ENCODE measurements around the gene STK24. TPM values are rescaled to one million over a fixed set of nuclear protein-coding genes. Genes with fewer than 3 reads are reported as not detected.

The STK24 gene
- polyA plus RNA-seq, 3 donors = 14.2 to 59.8 (median 28.9) TPM

GRCh38 chr13:98462241-98462882 lies 114.5 kb downstream of the STK24 start:
- no peaks in the 10 kb centered on the region for H3K4me1 Mint-ChIP-seq
- intact Hi-C loops (cut with micrococcal nuclease) = no loop called here
- no peaks in the 10 kb centered on the region for H3K9me3 Mint-ChIP-seq
- no peak overlapping the region for H3K4me3 Mint-ChIP-seq
- H4K20me1 ChIP-seq (ENCODE audit: insufficient read depth, low read length) = peaks cover 80% of the 10 kb centered on the region
- no peak for TF ChIP-seq CTCF (IDR thresholded peaks at IDR 0.05)
- H2AFZ ChIP-seq (ENCODE audit: insufficient read depth, low read depth, low read length, poor library complexity, severe bottlenecking) = no peak overlapping the region
- no peak overlapping the region for H3K4me3 ChIP-seq (replicated peaks in 1 of 3; ENCODE audit: low read depth in 2 of 3, low read length in 3 of 3)
- H3K9ac ChIP-seq (ENCODE audit: insufficient read depth, low read length, poor library complexity, severe bottlenecking) = no peak overlapping the region
- H3K27ac ChIP-seq (ENCODE audit: low read depth in 1 of 2, low read length in 2 of 2) = peak overlapping the region in 1 of 2 donors; percentile 45
- peaks cover 80 to 96% of the 10 kb centered on the region in 2 donors for H3K36me3 Mint-ChIP-seq
- 97% methylated on average over 18 of the region's 18 CpGs for WGBS (ENCODE audit: insufficient coverage)
- H3K79me2 ChIP-seq (ENCODE audit: insufficient read depth, low read length) = no peaks in the 10 kb centered on the region
- H3K27me3 ChIP-seq (ENCODE audit: control insufficient read depth in 2 of 2, insufficient read depth in 2 of 2, low read length in 2 of 2) = no peaks in the 10 kb centered on the region
- no peak for DNase-seq
- H3K9me3 ChIP-seq (replicated peaks in 1 of 2; ENCODE audit: control insufficient read depth in 1 of 2, insufficient read depth in 1 of 2, low read length in 2 of 2) = no peaks in the 10 kb centered on the region
- no peak overlapping the region for H3K4me2 ChIP-seq (replicated peaks; ENCODE audit: extremely low read depth, low read length, poor library complexity, severe bottlenecking)
- H3K36me3 ChIP-seq (replicated peaks in 1 of 2; ENCODE audit: control insufficient read depth in 1 of 2, insufficient read depth in 2 of 2, low read length in 2 of 2) = peaks cover 83 to 98% of the 10 kb centered on the region in 2 donors
- peak overlapping the region in 4 of 7 donors; percentile 41 to 89 (median 60) for H3K27ac Mint-ChIP-seq
- H3K27me3 Mint-ChIP-seq (ENCODE audit: low read depth in 3 of 3) = no peaks in the 10 kb centered on the region
- H3K4me1 ChIP-seq (ENCODE audit: control insufficient read depth in 1 of 2, insufficient read depth in 2 of 2, low read length in 2 of 2) = no peaks in the 10 kb centered on the region

GRCh38 chr13:98461486-98462240 lies 115.2 kb downstream of the STK24 start:
- peak overlapping the region in 6 of 7 donors; percentile 41 to 89 (median 68) for H3K27ac Mint-ChIP-seq
- no peak overlapping the region for H2AFZ ChIP-seq (ENCODE audit: insufficient read depth, low read depth, low read length, poor library complexity, severe bottlenecking)
- H4K20me1 ChIP-seq (ENCODE audit: insufficient read depth, low read length) = peaks cover 77% of the 10 kb centered on the region
- no peak overlapping the region for H3K4me3 Mint-ChIP-seq
- 91% methylated on average over 13 of the region's 16 CpGs for WGBS (ENCODE audit: insufficient coverage)
- DNase-seq = no peak
- H3K4me2 ChIP-seq (replicated peaks; ENCODE audit: extremely low read depth, low read length, poor library complexity, severe bottlenecking) = no peak overlapping the region
- H3K4me1 Mint-ChIP-seq = no peaks in the 10 kb centered on the region
- no peaks in the 10 kb centered on the region for H3K27me3 Mint-ChIP-seq (ENCODE audit: low read depth in 3 of 3)
- H3K27ac ChIP-seq (ENCODE audit: low read depth in 1 of 2, low read length in 2 of 2) = peak overlapping the region in 1 of 2 donors; percentile 0
- H3K36me3 ChIP-seq (replicated peaks in 1 of 2; ENCODE audit: control insufficient read depth in 1 of 2, insufficient read depth in 2 of 2, low read length in 2 of 2) = peaks cover 88 to 98% of the 10 kb centered on the region in 2 donors
- no peaks in the 10 kb centered on the region for H3K9me3 Mint-ChIP-seq
- no peak overlapping the region for H3K9ac ChIP-seq (ENCODE audit: insufficient read depth, low read length, poor library complexity, severe bottlenecking)
- no peak for TF ChIP-seq CTCF (IDR thresholded peaks at IDR 0.05)
- no peaks in the 10 kb centered on the region for H3K27me3 ChIP-seq (ENCODE audit: control insufficient read depth in 2 of 2, insufficient read depth in 2 of 2, low read length in 2 of 2)
- intact Hi-C loops (cut with micrococcal nuclease) = no loop called here
- H3K4me1 ChIP-seq (ENCODE audit: control insufficient read depth in 1 of 2, insufficient read depth in 2 of 2, low read length in 2 of 2) = no peaks in the 10 kb centered on the region
- peaks cover 83 to 98% of the 10 kb centered on the region in 2 donors for H3K36me3 Mint-ChIP-seq
- H3K4me3 ChIP-seq (replicated peaks in 1 of 3; ENCODE audit: low read depth in 2 of 3, low read length in 3 of 3) = no peak overlapping the region
- H3K79me2 ChIP-seq (ENCODE audit: insufficient read depth, low read length) = no peaks in the 10 kb centered on the region
- no peaks in the 10 kb centered on the region for H3K9me3 ChIP-seq (replicated peaks in 1 of 2; ENCODE audit: control insufficient read depth in 1 of 2, insufficient read depth in 1 of 2, low read length in 2 of 2)
